ENCODE results near the gene NECTIN4.

Gene NECTIN4

GRCh38 chr1:161089251-161089924 is at the start of gene NECTIN4:
Gene NECTIN4 (minus strand): TSS chr1:161089558. CDS start chr1:161089296, 262 bp downstream.
- TF ChIP-seq CTCF (IDR thresholded peaks at IDR 0.05; ENCODE audit: low read depth, low read length, missing control alignments) = no peak
- no peak for DNase-seq (ENCODE audit: extremely low read depth, low read depth)
- no peak within 1 kb of the TSS for H3K4me3 ChIP-seq (replicated peaks; ENCODE audit: low read depth, low read length)

- no peak for DNase-seq (ENCODE audit: extremely low read depth, low read depth)
- H3K4me3 ChIP-seq (replicated peaks; ENCODE audit: low read depth, low read length) = no peak overlapping the region
- TF ChIP-seq CTCF (IDR thresholded peaks at IDR 0.05; ENCODE audit: low read depth, low read length, missing control alignments) = no peak
Measured at GRCh38 chr1:161138431-161138830, 49.1 kb upstream of the NECTIN4 start.

DNA sequence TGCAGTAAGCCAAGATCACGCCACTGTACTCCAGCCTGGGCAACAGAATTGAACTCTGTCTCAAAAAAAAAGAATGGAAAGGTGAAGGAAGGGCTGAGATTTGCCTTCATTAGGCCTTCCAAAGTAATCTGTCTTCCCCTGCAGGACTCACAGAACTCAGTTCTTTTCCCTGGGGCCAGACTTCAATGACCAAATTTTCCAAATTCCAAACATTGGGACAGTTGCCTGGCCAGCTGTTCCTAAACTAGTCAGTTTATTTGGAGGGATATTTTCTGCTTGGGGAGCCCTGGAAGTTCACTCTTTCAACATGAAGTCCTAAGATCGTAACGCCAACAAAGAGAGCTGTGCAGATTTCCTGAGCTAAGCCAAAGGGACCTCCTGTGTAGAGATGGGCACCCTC is 48.5 kb upstream of the NECTIN4 start:
- DNase-seq (ENCODE audit: extremely low read depth, low read depth) = no peak
- no peak overlapping the region for H3K4me3 ChIP-seq (replicated peaks; ENCODE audit: low read depth, low read length)
- no peak for TF ChIP-seq CTCF (IDR thresholded peaks at IDR 0.05; ENCODE audit: low read depth, low read length, missing control alignments)

GRCh38 chr1:161133220-161133740 is 43.9 kb upstream of the NECTIN4 start:
- no peak for TF ChIP-seq CTCF (IDR thresholded peaks at IDR 0.05; ENCODE audit: low read depth, low read length, missing control alignments)
- DNase-seq (ENCODE audit: extremely low read depth, low read depth) = no peak
- peak overlapping the region; percentile 84 for H3K4me3 ChIP-seq (replicated peaks; ENCODE audit: low read depth, low read length)

DNA sequence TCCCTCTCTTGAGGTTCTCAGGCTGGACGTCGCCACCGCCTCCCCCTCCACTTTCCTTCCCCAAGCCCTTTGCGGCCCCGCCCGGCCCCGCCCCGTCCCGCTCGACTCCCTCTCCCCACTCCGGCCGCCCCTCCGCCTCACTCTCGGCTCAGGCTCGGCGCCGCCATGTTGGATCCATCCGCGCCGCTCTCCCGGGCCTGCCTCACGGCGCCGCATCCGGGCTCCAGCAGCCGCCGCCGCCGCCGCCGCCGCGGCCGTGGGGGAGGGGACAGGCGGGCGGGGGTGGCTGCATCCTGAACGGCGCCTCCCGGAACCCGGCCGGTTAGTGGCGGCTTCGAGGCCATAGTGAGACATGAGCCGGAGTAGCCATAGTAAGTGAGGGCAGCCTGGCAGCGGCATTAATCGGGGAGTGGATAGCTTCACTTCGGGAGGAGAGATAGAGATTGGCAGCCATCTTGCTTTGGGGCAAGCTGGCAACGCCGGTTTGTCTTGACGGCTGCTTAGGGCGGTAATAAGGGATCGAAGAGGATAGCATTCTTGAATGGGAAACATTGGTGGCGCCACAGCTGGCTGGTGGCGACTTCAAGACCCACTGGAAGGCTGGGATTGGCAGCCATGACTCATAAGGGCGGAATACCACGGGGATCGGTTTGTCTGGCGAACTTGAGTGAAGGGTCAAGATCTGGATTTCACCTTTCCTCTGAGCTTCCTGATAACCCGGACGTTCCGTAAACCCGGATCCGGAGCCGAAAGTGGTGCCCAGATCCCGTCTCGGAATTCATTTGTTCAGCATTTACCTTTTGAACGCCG is 43.3 kb upstream of the NECTIN4 start, which contains the start of gene DEDD:
Gene DEDD (minus strand): TSS at position 258 of the 810 bp plus-strand sequence. CDS start 8,205 bp downstream, outside the sequence.
- no peak for TF ChIP-seq CTCF (IDR thresholded peaks at IDR 0.05; ENCODE audit: low read depth, low read length, missing control alignments)
- H3K4me3 ChIP-seq (replicated peaks; ENCODE audit: low read depth, low read length) = peak within 1 kb of the TSS; percentile 84
- DNase-seq (ENCODE audit: extremely low read depth, low read depth) = peak; percentile 89

GRCh38 chr1:161131523-161132409 is 42.4 kb upstream of the NECTIN4 start:
- no peak for TF ChIP-seq CTCF (IDR thresholded peaks at IDR 0.05; ENCODE audit: low read depth, low read length, missing control alignments)
- H3K4me3 ChIP-seq (replicated peaks; ENCODE audit: low read depth, low read length) = peak overlapping the region; percentile 84
- no peak for DNase-seq (ENCODE audit: extremely low read depth, low read depth)

All from HFF-Myc (cell line).